GM12891 (cell line): ENCODE data around the gene RTTN.
"Not testable (repeated sequence)": the region's sequence is repeated elsewhere in the genome, so short reads cannot be mapped to it uniquely, and the experiment has no call there.

Experiments used
- POLR2A ChIP-seq: IDR thresholded peaks from 2 replicates; pipeline ENCODE4 v1.6.1; 2011; ENCODE audit warnings: low read depth, low read length, control low read depth
- TAF1 ChIP-seq: IDR thresholded peaks from 2 replicates; pipeline ENCODE4 v1.6.1; 2011; ENCODE audit warnings: low read depth, low read length, control low read depth

GRCh38 chr18:70236921-70237320 lies 31.4 kb upstream of the RTTN start:
- TF ChIP-seq POLR2A, TAF1: not testable (repeated sequence)
